Glomerular endothelial cell (primary cell): ENCODE data around the gene CYP11A1. TPM values are rescaled to one million over a fixed set of nuclear protein-coding genes. Genes with fewer than 3 reads are reported as not detected.
"Not testable (repeated sequence)": the region's sequence is repeated elsewhere in the genome, so short reads cannot be mapped to it uniquely, and the experiment has no call there.

Experiments
- DNase-seq: peaks from one replicate; pipeline ENCODE4 v3.0.0-alpha.2; 2011; ENCODE audit warnings: low read depth, low spot score; ENCODE audit errors: extremely low read depth
- total RNA-seq: library from RNA; depleted of rRNA; stranded (reverse); fragments of >200 nt; gene quantifications from 2 replicates; pipeline ENCODE4 v1.2.3, GENCODE V29; 2015

CYP11A1 gene
- total RNA-seq, 1 donor from 2014 or later, result not detected

DNA sequence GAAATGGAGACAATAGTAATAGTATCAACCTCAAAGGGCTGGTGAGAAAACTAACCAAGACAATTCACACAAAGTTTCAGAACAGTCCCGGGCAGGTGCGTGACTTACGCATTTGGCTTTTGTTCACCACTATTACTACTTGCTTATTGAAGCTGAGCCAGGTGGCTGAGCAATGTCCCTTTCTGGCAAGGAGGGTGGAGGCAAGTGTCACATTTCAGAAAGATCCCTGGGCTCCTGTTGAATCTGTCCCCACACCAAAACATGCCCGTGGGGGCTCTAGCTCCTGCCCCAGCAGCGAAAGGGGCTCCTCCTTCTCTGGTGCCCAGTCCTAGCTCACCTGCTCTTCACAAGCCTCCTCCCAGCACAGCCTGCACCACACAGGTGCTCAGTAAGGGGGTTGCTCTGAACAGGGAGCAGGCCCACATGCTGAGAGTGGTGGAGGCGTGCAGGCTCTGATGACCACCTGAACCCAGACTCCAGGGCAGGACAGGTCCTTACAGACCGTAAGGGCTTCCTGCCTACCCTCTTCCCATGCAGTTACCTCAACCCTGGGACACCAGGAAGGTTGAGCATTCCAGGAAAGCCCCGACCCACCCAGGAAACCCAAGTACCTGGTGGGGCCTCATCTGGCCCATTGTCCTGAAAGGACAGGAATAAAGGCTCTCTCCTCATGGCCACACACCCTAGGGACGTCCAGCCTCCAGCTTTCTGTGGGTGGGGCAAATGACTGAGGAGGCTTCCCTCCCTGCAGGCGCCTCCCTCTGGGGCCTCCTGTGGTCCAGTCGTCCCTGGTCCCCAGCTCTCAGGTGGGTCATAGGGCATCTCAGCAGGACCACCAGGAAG is 33.7 kb upstream of the CYP11A1 start:
- no peak for DNase-seq

DNA sequence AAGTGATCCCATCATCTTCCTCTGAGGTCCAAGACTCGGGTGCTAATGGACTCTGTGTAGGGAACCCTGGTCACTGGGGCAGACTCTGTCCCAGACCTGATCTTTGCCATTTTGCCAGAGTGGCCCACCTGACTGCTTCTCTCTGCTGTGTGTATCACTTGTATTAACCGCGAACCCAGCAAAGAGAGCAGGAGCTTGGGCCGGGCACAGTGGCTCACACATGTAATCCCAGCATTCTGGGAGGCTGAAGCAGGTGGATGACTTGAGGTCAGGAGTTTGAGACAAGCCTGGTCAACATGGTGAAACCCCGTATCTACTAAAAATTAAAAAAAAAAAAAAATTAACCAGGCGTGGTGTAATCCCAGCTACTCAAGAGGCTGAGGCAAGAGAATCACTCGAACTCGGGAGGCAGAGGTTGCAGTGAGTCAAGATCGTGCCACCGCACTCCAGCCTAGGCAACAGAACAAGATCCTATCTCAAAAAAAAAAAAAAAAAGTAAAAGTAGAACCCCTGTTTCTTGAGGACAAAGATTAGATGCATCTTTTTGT is 32.9 kb upstream of the CYP11A1 start:
- no peak for DNase-seq

DNA sequence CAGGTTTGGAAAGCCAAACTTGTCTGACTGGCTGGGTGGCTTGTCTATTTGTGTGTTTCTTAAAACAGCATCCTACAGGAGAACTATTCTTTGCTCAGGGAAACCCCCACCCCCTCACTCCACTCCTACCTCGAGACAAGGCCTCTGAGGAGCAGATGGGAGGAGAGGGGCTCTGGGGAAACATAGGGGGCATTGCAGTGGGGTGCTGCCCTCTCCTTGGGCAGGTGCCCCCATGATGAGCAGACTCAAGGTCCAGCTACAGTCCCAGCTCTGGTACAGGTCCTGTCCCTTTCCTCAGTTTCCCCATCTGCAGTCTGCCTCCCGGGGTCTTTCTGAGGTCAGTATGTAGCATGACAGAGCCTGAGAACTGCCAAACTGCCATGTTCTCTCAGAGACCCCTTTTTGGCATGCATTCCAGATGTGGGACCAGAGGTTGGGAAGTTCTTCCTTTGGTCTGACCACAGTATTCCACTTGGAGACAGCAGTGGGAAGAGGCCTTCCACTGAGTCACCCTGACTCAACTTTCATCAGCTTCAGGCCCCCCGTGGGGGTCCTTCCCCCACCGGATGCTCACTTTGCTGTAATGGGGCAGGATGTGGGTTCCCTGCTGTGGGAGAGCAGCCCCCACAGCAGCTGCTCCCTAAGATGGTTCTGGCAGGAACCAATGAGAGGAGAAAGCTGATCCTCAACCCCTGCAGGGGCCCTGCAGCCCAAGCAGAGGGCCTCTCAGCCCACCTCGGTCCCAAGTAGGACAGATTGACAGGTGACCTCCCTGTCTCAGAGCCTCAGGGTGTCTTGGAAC is 32.3 kb upstream of the CYP11A1 start:
- DNase-seq, result no peak

DNA sequence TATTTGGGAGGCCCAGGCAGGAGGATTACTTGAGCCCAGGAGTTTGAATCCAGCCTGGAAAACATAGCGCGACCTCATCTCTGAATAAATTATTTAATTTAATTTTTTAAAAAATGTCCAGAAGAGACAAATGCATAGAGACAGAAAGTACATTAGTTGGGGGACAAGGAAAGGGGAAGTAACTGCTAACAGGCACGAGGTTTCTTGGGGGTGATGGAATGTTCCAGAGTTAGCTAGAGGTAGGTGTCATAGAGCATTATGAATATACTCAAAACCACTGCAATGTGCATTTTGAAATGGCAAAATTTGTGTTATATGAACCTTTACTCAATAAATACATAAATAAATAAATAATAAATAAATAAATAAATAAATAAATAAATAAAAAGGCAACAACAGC is 31.7 kb upstream of the CYP11A1 start:
- no peak for DNase-seq

DNA sequence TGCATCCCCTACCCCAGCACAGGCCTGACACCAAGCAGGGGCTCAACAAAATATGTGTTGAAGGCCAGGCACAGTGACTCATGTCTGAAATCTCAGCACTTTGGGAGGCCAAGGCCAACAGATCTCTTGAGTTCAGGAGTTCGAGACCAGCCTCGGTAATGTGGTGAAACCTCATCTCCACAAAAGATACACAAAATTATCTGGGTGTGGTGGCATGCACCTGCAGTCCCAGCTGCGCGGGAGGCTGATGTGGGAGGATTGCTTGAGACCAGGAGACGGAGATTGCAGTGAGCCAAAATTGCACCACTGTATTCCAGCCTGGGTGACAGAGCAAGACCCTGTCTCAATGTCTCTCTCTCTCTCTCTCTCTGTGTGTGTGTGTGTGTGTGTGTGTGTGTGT is 30.7 kb upstream of the CYP11A1 start:
- no peak for DNase-seq

DNA sequence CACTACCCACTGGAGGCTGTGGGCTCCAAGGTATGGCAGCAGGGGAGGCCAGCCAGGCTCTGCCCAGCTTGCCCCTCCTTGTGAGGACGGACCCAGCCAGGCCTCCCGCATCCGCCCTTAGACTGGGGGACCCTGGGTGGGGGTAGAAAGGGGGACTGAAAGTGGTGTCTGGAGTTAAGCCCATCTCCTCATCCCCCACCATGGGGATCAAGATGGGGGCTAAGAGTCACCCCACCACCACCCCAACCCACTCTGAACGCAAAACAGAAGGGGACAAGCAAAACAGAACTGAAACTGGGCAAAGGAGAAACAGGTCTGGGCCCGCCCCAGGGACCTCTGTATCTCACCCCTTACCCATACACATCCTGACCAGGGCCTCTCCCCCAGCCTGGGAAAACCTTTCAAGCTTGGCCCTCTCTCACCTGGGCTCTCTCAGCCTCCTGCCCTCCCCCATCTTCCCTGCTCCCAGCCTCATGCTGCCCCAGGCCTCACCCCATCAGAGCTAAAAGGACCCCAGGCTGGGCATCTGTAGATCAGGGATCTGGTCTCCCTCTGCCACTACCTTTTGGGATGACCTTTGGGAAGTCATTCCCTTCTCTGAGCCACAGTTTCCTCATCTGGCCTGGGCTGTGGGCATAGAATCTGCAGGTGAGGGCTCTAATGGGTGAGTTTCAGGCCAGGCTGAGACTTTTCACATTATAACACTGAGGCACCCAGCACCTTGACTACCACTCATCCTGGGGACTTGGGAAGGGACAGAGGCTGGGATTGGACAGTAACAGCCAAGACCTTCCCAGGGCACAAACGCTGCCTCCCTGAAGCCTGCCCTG is 30.0 kb upstream of the CYP11A1 start:
- DNase-seq, result no peak

DNA sequence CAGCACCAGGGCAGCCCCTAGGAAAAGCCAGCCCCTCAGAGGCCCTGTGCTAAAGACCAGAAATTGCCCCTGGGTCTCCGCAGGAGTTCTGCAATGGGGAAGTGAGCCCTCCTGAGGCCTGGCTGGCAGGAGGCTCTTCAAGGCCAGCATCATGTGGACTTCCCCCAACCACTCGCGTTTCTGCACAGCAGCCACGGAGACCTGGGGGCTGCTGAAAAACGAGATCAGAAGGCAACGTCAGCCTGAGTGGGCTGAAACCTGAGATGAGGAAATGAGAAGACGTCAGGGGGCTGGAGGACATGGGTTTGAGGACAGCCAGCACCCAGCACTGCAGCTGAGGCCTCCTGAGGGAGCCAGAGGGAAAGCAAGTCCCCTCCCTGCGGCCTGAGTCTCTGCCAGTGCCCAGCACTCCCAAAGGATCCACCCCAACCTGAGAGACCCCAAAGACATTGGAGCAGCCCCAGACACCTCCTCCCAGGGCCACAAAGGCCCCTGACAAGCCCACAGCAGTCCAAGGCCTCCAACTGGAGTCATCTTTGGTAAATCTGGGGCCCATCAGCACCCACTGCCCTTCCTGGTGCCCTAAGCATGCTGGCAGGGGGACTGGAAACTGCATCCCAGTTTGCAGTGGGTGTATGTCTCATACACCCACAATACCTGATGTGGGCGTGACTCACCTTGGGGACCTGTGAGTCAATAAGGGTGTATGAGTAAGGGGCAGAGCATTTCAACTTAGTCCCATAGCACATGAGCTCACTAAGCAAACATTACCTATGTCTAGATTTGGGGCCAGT is 29.2 kb upstream of the CYP11A1 start:
- no peak for DNase-seq

DNA sequence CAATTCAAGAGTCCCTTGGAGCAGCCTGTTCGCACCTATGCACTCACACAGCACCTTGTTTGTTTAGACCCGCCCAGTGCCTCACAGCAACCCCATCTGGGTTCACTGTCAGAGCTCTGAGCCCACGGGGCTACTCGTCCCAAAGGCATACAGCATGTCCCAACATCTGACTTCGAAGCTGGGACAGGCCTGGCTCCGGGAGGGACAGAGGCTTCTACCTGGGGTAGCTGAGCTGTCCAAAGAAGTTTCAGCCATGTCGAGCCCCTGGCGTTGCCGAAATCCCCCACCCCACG is 28.6 kb upstream of the CYP11A1 start:
- DNase-seq, result no peak

DNA sequence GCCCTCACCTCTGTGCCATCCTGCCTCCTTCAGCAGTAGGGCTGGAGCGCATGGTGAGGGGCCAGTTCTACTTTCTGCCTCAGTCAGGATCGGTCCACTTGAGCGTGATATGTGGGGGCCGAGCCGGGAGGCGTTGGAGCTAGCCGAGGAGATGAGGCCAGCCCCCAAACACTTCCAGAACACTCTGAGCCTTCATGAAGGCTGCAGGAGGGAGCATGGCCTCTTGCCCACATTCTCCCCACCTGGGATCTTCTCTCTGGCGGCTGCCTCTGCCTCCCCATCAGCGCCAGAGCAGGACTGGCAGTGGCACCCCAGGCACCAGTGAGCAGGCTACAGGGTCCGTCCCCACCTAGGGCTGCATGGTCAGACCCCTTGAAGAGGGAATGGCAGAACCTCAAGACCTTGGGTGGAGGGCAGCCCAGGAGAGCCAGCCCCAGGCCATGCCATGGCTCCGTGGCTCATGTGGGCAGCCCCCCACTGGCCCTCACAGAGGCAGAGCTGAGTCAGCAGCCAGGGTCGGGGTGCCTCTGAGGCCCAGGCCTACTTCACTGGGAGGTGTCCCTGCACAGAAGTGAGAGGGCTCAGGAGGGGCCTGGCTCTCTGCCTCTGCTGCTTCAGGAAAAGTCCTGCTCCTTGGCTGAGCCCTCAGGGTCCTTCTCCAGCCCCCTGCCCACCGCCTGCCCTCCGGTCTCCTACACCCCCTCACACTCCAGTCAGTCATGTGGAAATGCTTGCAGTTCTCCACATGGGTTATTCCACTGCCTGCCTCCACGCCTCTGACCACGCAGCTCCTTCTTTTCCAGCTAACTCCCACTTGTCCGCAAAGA is 28.1 kb upstream of the CYP11A1 start:
- no peak for DNase-seq

DNA sequence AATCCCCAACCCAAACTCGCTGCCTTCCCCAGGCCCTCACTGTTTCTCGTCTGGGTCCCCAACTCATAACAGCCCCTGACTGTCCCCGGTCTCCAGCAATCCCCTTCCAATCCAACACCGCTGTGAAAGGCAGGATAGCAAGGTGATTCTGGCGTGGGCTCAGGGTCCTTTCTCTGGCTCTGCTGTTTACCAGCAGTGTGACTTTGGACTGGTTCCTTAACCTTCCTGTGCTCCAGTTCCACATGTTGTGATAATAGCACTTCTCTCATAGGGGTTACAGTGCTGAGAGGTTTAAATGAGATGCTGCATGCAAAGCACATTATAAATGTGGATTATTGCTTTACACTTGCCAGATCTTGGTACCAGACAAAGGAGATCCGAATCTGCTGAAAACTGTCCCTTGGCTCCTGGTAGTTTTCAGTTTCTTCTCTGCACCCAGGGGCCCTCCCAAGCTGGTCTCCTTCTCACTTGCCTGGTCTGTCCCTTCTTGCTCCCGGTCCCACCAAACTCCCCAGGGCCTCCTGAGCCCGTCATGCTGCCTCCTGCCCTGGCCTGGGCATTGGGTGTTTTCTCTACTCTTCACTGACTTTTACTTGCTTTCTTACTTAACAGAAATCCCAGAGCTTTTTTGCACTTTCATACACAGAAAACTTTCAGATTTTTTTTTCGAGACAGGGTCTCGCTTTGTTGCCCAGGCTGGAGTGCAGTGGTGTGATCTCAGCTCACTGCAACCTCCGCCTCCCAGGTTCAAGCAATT is 26.8 kb upstream of the CYP11A1 start:
- no peak for DNase-seq

DNA sequence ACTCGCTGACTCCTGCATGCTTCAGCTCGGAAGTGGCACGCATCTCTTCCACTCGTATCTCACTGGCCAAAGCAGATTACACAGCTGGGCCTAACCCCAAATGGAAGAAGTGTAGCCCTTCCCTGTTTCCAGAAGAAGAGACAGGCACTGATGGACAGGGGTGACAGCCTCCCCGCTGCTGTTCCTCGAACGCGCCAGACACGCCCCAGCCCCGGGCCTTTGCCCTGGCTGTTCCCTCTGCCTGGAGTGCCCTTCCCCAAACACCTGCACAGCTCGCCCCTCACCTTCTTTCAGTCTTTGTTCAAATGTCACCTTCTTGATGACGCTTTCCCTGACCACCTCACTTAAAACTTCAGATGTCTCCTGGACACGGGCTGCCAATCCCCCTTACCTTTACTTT is 26.0 kb upstream of the CYP11A1 start:
- no peak for DNase-seq

DNA sequence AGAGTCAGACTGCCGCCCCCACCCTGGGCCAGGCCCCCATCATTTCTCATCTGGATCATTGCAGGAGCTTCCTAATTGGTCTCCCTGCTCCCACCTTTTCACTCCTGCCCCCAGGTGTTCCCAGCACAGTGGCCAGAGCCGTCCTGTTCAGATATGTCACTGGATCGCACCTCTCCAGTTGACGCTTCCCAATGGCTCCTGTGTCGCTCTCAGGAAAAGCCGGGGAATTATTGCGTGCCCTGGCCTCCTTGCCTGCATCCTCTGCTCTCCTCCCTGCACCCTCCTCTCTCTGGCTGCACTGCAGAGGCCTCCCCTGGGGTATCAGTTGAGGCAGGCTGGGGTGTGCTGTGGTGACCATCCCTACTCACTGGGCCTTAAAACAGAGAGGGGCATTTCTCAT is 25.5 kb upstream of the CYP11A1 start:
- no peak for DNase-seq

DNA sequence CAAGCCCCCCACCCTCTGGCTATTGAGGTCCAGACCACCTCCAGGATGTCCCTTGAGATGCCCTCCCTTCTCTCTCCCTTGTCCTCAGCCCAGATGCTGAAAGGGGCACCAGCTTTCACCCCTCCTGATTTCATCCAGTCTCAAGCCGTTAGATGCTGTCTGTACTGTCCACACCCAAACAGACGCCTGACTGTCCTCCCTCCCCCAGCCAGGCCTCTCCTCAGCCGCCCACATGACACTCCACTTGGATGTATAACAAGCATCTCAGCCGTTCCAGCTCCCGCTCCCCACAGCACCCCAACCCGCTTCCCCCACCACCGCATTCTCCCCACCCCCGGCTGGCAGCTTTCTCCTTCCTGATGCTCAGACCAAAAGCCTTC is 25.0 kb upstream of the CYP11A1 start:
- DNase-seq, result no peak

DNA sequence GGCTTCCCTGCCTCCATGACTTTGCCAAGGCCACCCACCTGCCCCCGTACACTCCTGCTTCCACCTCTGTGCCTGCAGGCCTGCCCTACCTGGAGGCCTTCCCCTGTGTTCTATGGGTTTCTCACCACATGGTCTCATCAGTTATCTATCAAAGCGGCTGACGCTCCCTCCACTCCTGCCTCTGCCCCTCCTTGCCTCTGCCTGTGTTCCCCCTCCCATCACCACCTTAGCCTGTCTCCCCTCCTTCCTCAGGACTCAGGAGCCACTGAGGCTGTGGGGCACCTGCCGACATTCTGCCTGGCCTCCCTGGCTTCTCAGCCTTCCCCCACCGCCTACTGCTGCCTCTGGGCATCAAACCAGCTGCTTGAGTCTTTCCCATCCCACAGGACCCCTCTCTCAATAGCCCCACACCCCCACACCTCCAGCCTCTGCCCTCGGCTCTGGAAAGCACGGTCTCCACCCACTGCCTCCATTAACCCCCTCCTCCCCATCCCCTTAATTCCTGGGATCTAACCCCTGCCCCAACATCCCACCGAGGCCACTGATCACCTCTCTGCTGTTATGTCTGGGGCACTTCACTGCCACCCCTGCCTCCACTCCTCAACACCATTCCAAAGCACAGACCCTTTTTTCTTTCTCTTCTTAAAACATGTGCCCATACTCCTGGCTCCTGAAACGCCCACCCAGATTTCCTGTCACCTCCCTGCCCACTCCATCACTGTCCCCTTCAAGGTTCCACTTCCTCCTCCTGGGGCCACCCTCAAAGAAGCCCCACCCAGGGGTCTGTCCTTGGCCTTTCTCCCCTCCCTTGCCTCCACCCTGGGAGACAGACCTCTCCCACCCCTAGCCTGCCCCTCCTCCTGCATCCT is 24.4 kb upstream of the CYP11A1 start:
- no peak for DNase-seq

DNA sequence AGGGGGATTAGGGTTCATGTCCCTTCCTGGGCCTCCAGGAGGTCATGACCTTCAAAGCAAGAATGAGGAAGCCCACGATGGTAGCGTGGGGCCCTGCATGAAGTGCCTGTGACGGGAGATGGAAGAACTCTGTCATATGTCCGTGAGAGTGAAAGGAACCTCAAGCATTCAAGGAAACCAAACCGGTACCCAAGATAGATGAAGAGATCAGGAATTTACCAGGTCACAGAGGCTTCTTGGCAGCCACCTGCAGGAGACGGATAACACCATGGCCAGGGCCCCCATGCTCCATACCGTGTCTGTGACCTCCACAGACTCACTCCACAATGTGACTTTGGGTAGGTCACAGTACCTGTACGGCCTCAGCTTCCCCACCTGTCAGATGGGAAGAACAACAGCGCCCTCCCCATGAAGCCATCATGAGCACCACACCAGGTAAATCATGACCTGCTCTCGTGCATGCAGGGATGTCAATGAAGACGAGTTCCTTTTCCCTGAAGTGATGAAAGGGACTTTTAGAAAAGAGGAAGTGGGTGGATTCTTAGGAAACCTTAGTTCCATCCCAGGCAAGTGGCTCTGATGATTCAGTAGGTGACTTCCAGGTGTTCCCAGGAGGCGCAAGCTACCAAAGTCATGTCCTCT is 23.3 kb upstream of the CYP11A1 start:
- DNase-seq, result no peak

DNA sequence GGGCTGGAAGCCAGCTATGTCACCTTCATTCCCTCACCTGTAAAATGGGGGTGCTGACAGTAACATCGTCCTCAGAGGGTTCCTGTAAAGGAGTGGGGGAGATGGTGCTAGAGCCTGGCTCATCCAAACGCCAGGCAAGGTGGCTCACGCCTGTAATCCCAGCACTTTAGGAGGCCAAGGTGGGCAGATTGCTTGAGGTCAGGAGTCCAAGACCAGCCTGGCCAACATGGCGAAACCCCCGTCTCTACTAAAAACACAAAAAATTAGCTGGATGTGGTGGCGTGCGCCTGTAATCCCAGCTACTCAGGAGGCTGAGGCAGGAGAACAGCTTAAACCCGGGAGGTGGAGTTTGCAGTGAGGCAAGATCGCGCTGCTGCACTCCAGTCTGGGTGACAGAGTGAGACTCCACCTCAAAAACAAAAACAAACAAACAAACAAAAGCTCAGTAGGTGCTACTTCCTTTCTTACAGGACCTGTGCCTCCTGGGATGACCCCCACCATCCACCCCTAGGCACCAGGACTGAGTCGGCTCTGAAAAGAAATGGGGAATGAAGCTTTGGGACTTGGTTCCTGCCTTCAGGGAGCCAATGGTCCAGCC is 22.7 kb upstream of the CYP11A1 start:
- not testable (repeated sequence) for DNase-seq
